WTC11 (cell line): ENCODE data around the gene AIDA.

Experiments used
- ATF1 ChIP-seq: sonication (generic); formaldehyde crosslinking; IDR thresholded peaks from 2 replicates; pipeline ENCODE4 v1.8.1; 2023; ENCODE audit warnings: mild to moderate bottlenecking, moderate library complexity, missing genetic modification reagents
- E2F4 ChIP-seq: sonication (generic); formaldehyde crosslinking; IDR thresholded peaks from 2 replicates; pipeline ENCODE4 v1.8.1; 2022; ENCODE audit warnings: low read depth, mild to moderate bottlenecking, moderate library complexity, missing genetic modification reagents, borderline replicate concordance
- GABPB1 ChIP-seq: sonication (generic); formaldehyde crosslinking; IDR thresholded peaks from 2 replicates; pipeline ENCODE4 v1.8.1; 2023; ENCODE audit warnings: mild to moderate bottlenecking, missing genetic modification reagents
- HMGXB4 ChIP-seq: sonication (generic); formaldehyde crosslinking; IDR thresholded peaks from 2 replicates; pipeline ENCODE4 v1.8.1; 2023; ENCODE audit warnings: mild to moderate bottlenecking, moderate library complexity, missing genetic modification reagents
- JUN ChIP-seq: sonication (generic); formaldehyde crosslinking; IDR thresholded peaks from 2 replicates; pipeline ENCODE4 v1.8.0; 2023; ENCODE audit warnings: mild to moderate bottlenecking, missing genetic modification reagents
- ZNF138 ChIP-seq: sonication (generic); formaldehyde crosslinking; conservative IDR thresholded peaks from 2 replicates; pipeline ENCODE4 v1.8.1; 2022; ENCODE audit warnings: mild to moderate bottlenecking, moderate library complexity, missing genetic modification reagents
- ZNF263 ChIP-seq: sonication (generic); formaldehyde crosslinking; IDR thresholded peaks from 2 replicates; pipeline ENCODE4 v1.8.1; 2022; ENCODE audit warnings: low read depth, mild to moderate bottlenecking, moderate library complexity, missing genetic modification reagents
- TF ChIP-seq, protein P1 (sequence below): sonication (generic); formaldehyde crosslinking; IDR thresholded peaks from 2 replicates; pipeline ENCODE4 v1.8.0; 2022; ENCODE audit warnings: mild to moderate bottlenecking, missing genetic modification reagents
- TF ChIP-seq, protein P2 (sequence below): sonication (generic); formaldehyde crosslinking; IDR thresholded peaks from 2 replicates; pipeline ENCODE4 v1.8.1; 2022; ENCODE audit warnings: low read depth, missing genetic modification reagents, borderline replicate concordance
- TF ChIP-seq, protein P3 (sequence below): fragments of 200-600 bp; IDR thresholded peaks from 2 replicates; pipeline ENCODE4 v1.8.0; 2022; ENCODE audit warnings: antibody characterized with exemption

DNA sequence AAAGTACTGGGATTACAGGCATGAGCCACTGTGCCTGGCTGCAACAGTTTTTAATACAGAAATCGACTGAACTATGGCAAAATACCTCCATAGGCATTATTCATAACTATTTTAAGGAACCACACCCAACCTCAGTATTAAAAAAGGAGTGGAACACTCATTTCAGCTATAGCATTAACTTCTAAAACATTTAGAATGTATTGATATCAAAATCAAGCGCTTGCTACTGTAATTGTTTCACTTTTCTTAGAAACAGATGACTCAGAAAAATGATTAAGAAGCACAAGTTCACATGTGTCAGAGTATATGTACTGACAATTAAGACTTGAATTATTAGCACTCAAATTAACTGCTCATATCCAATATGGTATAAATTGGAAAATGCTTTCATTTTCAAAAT is 15.1 kb downstream of the AIDA start:
- TF ChIP-seq ATF1 (CRISPR knock-in tag) = no peak
- TF ChIP-seq, protein P1, sequence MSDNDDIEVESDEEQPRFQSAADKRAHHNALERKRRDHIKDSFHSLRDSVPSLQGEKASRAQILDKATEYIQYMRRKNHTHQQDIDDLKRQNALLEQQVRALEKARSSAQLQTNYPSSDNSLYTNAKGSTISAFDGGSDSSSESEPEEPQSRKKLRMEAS (CRISPR knock-in tag) = no peak
- TF ChIP-seq, protein P2, sequence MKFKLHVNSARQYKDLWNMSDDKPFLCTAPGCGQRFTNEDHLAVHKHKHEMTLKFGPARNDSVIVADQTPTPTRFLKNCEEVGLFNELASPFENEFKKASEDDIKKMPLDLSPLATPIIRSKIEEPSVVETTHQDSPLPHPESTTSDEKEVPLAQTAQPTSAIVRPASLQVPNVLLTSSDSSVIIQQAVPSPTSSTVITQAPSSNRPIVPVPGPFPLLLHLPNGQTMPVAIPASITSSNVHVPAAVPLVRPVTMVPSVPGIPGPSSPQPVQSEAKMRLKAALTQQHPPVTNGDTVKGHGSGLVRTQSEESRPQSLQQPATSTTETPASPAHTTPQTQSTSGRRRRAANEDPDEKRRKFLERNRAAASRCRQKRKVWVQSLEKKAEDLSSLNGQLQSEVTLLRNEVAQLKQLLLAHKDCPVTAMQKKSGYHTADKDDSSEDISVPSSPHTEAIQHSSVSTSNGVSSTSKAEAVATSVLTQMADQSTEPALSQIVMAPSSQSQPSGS (CRISPR knock-in tag) = no peak
- TF ChIP-seq ZNF263 (CRISPR knock-in tag) = no peak
- TF ChIP-seq, protein P3, sequence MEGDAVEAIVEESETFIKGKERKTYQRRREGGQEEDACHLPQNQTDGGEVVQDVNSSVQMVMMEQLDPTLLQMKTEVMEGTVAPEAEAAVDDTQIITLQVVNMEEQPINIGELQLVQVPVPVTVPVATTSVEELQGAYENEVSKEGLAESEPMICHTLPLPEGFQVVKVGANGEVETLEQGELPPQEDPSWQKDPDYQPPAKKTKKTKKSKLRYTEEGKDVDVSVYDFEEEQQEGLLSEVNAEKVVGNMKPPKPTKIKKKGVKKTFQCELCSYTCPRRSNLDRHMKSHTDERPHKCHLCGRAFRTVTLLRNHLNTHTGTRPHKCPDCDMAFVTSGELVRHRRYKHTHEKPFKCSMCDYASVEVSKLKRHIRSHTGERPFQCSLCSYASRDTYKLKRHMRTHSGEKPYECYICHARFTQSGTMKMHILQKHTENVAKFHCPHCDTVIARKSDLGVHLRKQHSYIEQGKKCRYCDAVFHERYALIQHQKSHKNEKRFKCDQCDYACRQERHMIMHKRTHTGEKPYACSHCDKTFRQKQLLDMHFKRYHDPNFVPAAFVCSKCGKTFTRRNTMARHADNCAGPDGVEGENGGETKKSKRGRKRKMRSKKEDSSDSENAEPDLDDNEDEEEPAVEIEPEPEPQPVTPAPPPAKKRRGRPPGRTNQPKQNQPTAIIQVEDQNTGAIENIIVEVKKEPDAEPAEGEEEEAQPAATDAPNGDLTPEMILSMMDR = no peak
- no peak for TF ChIP-seq HMGXB4
- TF ChIP-seq E2F4 (CRISPR knock-in tag) = no peak
- no peak for TF ChIP-seq GABPB1 (CRISPR knock-in tag)
- TF ChIP-seq JUN = no peak
- no peak for TF ChIP-seq ZNF138 (CRISPR knock-in tag)
